Measurements from ENCODE around the gene CACUL1. TPM values are rescaled to one million over a fixed set of nuclear protein-coding genes. Genes with fewer than 3 reads are reported as not detected.

Gene CACUL1
- total and polyA plus RNA-seq, 2 of the 13 experiments (the other 11 are each of a cell fraction or from before 2014, with no cell fraction given) = 14.2 to 31.0 TPM

DNA sequence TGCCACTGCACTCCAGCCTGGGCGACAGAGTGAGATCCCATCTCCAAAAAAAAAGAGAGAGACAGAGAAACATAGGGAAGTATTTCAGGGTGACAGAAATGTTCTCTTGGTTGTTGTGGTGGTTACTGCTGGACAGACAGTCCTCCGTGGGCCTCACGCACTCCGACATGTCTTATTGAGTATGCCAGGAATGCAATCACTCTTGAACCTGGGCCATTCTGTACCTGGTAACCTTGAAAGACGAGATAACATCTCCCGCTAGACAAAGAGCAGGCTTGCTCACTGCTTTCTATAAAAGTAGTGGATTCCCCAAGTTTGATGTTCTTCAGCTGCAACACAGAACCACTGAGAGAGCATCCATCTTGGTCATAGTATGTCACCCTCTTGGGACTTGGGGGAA, 6.7 kb downstream of the CACUL1 start:
- in situ Hi-C loops (cut with HindIII; ENCODE audit: extremely low pct_ligation_motif_present, low pct_unique_long_range_greater_than_20kb) = no loop called here
- no peak overlapping the region for H3K4me2 ChIP-seq (ENCODE audit: low read depth, low read length)
- H3K4me1 ChIP-seq (ENCODE audit: insufficient read depth, low read length) = peaks cover 29% of the 10 kb centered on the region
- H3K9ac ChIP-seq (ENCODE audit: insufficient read depth, low read depth, low read length) = no peak overlapping the region
- no peak overlapping the region for H2AFZ ChIP-seq (ENCODE audit: low read length)
- whole genome bisulfite sequencing (ENCODE audit: low lambda C conversion rate) = 91% methylated on average over 6 of the region's 6 CpGs
- intact Hi-C loops (cut with micrococcal nuclease; ENCODE audit: unreplicated experiment) = no loop called here
- peak; percentile 57 for DNase-seq (ENCODE audit: low spot score)
- no TSS peak for BruUV-seq (replicated peaks)
- 0 out of 2 replicates have a peak, but pooled peaks have one; percentile 43 for TF ChIP-seq ZMYM4 (CRISPR knock-in tag; IDR thresholded peaks at IDR 0.05)
- peak; percentile 82 for TF ChIP-seq TEAD3 (CRISPR knock-in tag; optimal IDR thresholded peaks at IDR 0.05; ENCODE audit: borderline replicate concordance)
- no peak for TF ChIP-seq ZNF710 (CRISPR knock-in tag; IDR thresholded peaks at IDR 0.05; ENCODE audit: borderline replicate concordance)
- peak; percentile 17; the same call in 1 of the 2 replicates for TF ChIP-seq BCL6 (CRISPR knock-in tag; IDR thresholded peaks at IDR 0.05)
- no peak for TF ChIP-seq EHMT2 (IDR thresholded peaks at IDR 0.05; ENCODE audit: borderline replicate concordance, low read depth, low read length)
- TF ChIP-seq, protein P1, sequence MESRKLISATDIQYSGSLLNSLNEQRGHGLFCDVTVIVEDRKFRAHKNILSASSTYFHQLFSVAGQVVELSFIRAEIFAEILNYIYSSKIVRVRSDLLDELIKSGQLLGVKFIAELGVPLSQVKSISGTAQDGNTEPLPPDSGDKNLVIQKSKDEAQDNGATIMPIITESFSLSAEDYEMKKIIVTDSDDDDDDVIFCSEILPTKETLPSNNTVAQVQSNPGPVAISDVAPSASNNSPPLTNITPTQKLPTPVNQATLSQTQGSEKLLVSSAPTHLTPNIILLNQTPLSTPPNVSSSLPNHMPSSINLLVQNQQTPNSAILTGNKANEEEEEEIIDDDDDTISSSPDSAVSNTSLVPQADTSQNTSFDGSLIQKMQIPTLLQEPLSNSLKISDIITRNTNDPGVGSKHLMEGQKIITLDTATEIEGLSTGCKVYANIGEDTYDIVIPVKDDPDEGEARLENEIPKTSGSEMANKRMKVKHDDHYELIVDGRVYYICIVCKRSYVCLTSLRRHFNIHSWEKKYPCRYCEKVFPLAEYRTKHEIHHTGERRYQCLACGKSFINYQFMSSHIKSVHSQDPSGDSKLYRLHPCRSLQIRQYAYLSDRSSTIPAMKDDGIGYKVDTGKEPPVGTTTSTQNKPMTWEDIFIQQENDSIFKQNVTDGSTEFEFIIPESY (CRISPR knock-in tag; IDR thresholded peaks at IDR 0.05) = peak; percentile 77
- peaks cover 93% of the 10 kb centered on the region for H3K79me2 ChIP-seq (ENCODE audit: insufficient read depth, low read length)
- H4K20me1 ChIP-seq (ENCODE audit: insufficient read depth, low read length) = peaks cover 29% of the 10 kb centered on the region
- no peak for FAIRE-seq
- no peaks in the 10 kb centered on the region for H3K9me3 ChIP-seq (ENCODE audit: low read length)
- H3K4me3 ChIP-seq (replicated peaks in 1 of 3; ENCODE audit: insufficient read depth in 1 of 3, low read depth in 2 of 3, low read length in 3 of 3) = no peak overlapping the region
- H3K36me3 ChIP-seq (replicated peaks in 1 of 2; ENCODE audit: control insufficient read depth in 1 of 2, insufficient read depth in 2 of 2, low read length in 2 of 2) = peaks cover 1 to 11% of the 10 kb centered on the region in 2 experiments; a peak in 3 of 5 replicates
- ChIA-PET POLR2A (no interaction called here), CTCF (ENCODE audit: low intra/inter-chr PET ratio, low total read pairs) (no interaction called here)
- ATAC-seq = peak; percentile 56
- no peaks in the 10 kb centered on the region for H3K27me3 ChIP-seq (ENCODE audit: control insufficient read depth in 1 of 2, insufficient read depth in 2 of 2, low read length in 2 of 2)
- no peak overlapping the region for H3K27ac ChIP-seq (ENCODE audit: extremely low read length, insufficient read depth, low read length)

Measured in HepG2 (cell line).